BJ (cell line): Measurements from ENCODE around the gene EMC8. TPM values are rescaled to one million over a fixed set of nuclear protein-coding genes. Genes with fewer than 3 reads are reported as not detected.

Experiments
- CTCF ChIA-PET: fragments of 350-600 bp; formaldehyde crosslinking; extraction: SDS; loops from one replicate; lab custom pipeline; 2021; ENCODE audit warnings: antibody characterized with exemption, inconsistent platforms; lab: Yijun Ruan, JAX
- POLR2A ChIA-PET: fragments of 300-600 bp; sonication (Branson Sonifier 250); formaldehyde crosslinking; extraction: SDS; loops from one replicate; lab custom pipeline; 2021; ENCODE audit warnings: antibody characterized with exemption; lab: Charles Lee
- DNase-seq: peaks from one replicate; pipeline ENCODE4 v3.0.0-alpha.2; 2011; ENCODE audit warnings: low read depth
- H3K27me3 ChIP-seq: 2 replicates; pipeline ENCODE4 v1.6.0; 2011; ENCODE audit warnings: low read length; ENCODE audit not compliant: control insufficient read depth, insufficient read depth
- H3K36me3 ChIP-seq: 2 replicates; pipeline ENCODE4 v1.5.1; 2011; ENCODE audit warnings: low read length; ENCODE audit not compliant: control insufficient read depth, insufficient read depth
- H3K4me3 ChIP-seq: 2 replicates; pipeline ENCODE4 v1.5.1; 2011; ENCODE audit warnings: low read depth, mild to moderate bottlenecking, control low read depth, low read length
- CTCF ChIP-seq: IDR thresholded peaks from 2 replicates; pipeline ENCODE4 v1.5.1; 2011; ENCODE audit warnings: low read depth, mild to moderate bottlenecking, control low read depth, inconsistent platforms, low read length, moderate library complexity; ENCODE audit not compliant: insufficient read depth
- polyA plus RNA-seq: library from polyadenylated mRNA; depleted of rRNA; stranded (reverse); fragments of >200 nt; gene quantifications from 2 replicates; pipeline ENCODE4 v1.2.3, GENCODE V29; 2011

The EMC8 gene
- polyA plus RNA-seq, 1 experiment = 36.9 TPM

GRCh38 chr16:85733839-85734170, 65.5 kb downstream of the EMC8 start:
- no peak for TF ChIP-seq CTCF
- Histone ChIP-seq H3K27me3 (no peaks in the 10 kb centered on the region), H3K4me3 (no peak overlapping the region), H3K36me3 (no peaks in the 10 kb centered on the region)
- ChIA-PET CTCF (interaction anchor here (0.9 to 1.0 kb wide), 2 partner anchors 10 to 17 kb away, joined by 3 to 4 read pairs; no protein-coding TSS in a partner anchor), POLR2A (no interaction called here)
- DNase-seq = no peak

- ChIA-PET POLR2A (no interaction called here), CTCF (interaction anchor here (0.9 to 1.0 kb wide), 2 partner anchors 10 to 17 kb away, joined by 3 to 4 read pairs; no protein-coding TSS in a partner anchor)
- TF ChIP-seq CTCF = no peak
- DNase-seq = no peak
- Histone ChIP-seq H3K36me3 (no peaks in the 10 kb centered on the region), H3K27me3 (no peaks in the 10 kb centered on the region), H3K4me3 (no peak overlapping the region)
Observed at GRCh38 chr16:85733155-85733838, 66.0 kb downstream of the EMC8 start.

- Histone ChIP-seq H3K27me3 (no peaks in the 10 kb centered on the region), H3K36me3 (no peaks in the 10 kb centered on the region), H3K4me3 (no peak overlapping the region)
- CTCF ChIA-PET = no interaction called here
- POLR2A ChIA-PET = no interaction called here
- DNase-seq = no peak
- TF ChIP-seq CTCF = no peak
Observed at GRCh38 chr16:85731179-85731578, 68.2 kb downstream of the EMC8 start.

GRCh38 chr16:85730186-85730465, 69.2 kb downstream of the EMC8 start:
- ChIA-PET CTCF (interaction anchor here (1.2 kb wide), 1 partner anchor 13 kb away, joined by 4 read pairs; no protein-coding TSS in a partner anchor), POLR2A (no interaction called here)
- Histone ChIP-seq H3K36me3 (no peaks in the 10 kb centered on the region), H3K4me3 (no peak overlapping the region), H3K27me3 (no peaks in the 10 kb centered on the region)
- no peak for TF ChIP-seq CTCF
- no peak for DNase-seq

- CTCF ChIA-PET = interaction anchor here (0.9 to 1.2 kb wide), 2 partner anchors 11 to 12 kb away, joined by 4 to 5 read pairs; no protein-coding TSS in a partner anchor
- DNase-seq = no peak
- H3K36me3 ChIP-seq = no peaks in the 10 kb centered on the region
- no peak for TF ChIP-seq CTCF
- no peak overlapping the region for H3K4me3 ChIP-seq
- H3K27me3 ChIP-seq = no peaks in the 10 kb centered on the region
- POLR2A ChIA-PET = no interaction called here
Observed at GRCh38 chr16:85729452-85730185, 69.7 kb downstream of the EMC8 start.
